ENCODE measurements around the gene CCDC34. TPM values are rescaled to one million over a fixed set of nuclear protein-coding genes. Genes with fewer than 3 reads are reported as not detected.

The CCDC34 gene
- total and polyA plus RNA-seq, 2 experiments from 2014 or later = 10.1 to 56.0 TPM

DNA sequence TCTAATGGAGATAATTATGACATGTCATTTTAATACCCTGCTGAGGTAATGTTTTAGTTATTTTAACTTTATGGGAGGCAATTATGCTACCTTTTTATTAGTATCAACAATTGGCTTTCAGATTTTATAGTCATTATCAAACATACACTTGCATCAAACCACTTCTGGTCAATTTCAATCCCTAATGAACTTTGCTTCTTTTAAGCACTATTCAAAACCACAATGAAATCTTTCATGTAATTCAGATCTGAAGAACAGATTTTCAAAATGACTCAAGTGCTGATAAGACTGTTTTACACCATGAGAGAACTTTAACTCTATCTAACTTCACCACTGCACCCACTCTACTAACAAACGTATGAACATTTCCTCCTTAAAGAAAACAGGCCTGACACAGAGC, 25.9 kb upstream of the CCDC34 start:
- H3K36me3 Mint-ChIP-seq (ENCODE audit: low read depth) = peaks cover 11% of the 10 kb centered on the region; the same call in 2 of the 3 replicates
- TF ChIP-seq ETS1 (IDR thresholded peaks at IDR 0.05) (no peak), POLR2AphosphoS5 (IDR thresholded peaks at IDR 0.05; ENCODE audit: low read depth) (no peak), ZNF331 (CRISPR knock-in tag; IDR thresholded peaks at IDR 0.05; ENCODE audit: low read depth) (no peak), STAT1 (IDR thresholded peaks at IDR 0.05; ENCODE audit: unreplicated experiment) (no peak), CREB1 (CRISPR knock-in tag; IDR thresholded peaks at IDR 0.05; ENCODE audit: low read depth) (no peak), NANOG (IDR thresholded peaks at IDR 0.05; ENCODE audit: borderline replicate concordance) (no peak), EZH2 (IDR thresholded peaks at IDR 0.05; ENCODE audit: low read depth, unreplicated experiment) (no peak), ZNF114 (CRISPR knock-in tag; IDR thresholded peaks at IDR 0.05) (no peak), ZNF462 (CRISPR knock-in tag; IDR thresholded peaks at IDR 0.05) (no peak), REST (IDR thresholded peaks at IDR 0.05; ENCODE audit: unreplicated experiment) (no peak), JUNB (IDR thresholded peaks at IDR 0.05; ENCODE audit: unreplicated experiment) (no peak), EZH2phosphoT487 (IDR thresholded peaks at IDR 0.05; ENCODE audit: unreplicated experiment) (no peak)
- TF ChIP-seq, protein P1, sequence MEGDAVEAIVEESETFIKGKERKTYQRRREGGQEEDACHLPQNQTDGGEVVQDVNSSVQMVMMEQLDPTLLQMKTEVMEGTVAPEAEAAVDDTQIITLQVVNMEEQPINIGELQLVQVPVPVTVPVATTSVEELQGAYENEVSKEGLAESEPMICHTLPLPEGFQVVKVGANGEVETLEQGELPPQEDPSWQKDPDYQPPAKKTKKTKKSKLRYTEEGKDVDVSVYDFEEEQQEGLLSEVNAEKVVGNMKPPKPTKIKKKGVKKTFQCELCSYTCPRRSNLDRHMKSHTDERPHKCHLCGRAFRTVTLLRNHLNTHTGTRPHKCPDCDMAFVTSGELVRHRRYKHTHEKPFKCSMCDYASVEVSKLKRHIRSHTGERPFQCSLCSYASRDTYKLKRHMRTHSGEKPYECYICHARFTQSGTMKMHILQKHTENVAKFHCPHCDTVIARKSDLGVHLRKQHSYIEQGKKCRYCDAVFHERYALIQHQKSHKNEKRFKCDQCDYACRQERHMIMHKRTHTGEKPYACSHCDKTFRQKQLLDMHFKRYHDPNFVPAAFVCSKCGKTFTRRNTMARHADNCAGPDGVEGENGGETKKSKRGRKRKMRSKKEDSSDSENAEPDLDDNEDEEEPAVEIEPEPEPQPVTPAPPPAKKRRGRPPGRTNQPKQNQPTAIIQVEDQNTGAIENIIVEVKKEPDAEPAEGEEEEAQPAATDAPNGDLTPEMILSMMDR (conservative IDR thresholded peaks at IDR 0.05; ENCODE audit: low read depth in 2 of 2) = no peak
- H2AFZ ChIP-seq = no peak overlapping the region
- H3K27ac Mint-ChIP-seq = peak overlapping the region; percentile 2; the same call in 1 of the 2 replicates
- DNase-seq (ENCODE audit: low spot score) = no peak
- no peaks in the 10 kb centered on the region for H3K27me3 ChIP-seq (ENCODE audit: insufficient read depth)
- no peak overlapping the region for H3K4me3 ChIP-seq
- no peaks in the 10 kb centered on the region for H3K9me3 Mint-ChIP-seq
- H3F3A ChIP-seq (replicated peaks; ENCODE audit: low read depth) = no peaks in the 10 kb centered on the region
- H3K9me2 ChIP-seq (ENCODE audit: insufficient read depth) = no peaks in the 10 kb centered on the region
- H3K79me2 ChIP-seq (replicated peaks; ENCODE audit: insufficient read depth) = peaks cover 53% of the 10 kb centered on the region
- peaks cover 10% of the 10 kb centered on the region; the same call in 1 of the 2 replicates for H3K36me3 ChIP-seq (ENCODE audit: insufficient read depth)
- no peak overlapping the region for H3K27ac ChIP-seq (ENCODE audit: low read depth)
- no peak overlapping the region for H3K4me3 Mint-ChIP-seq
- peaks cover 67% of the 10 kb centered on the region for H3K4me1 Mint-ChIP-seq
- ATAC-seq = no peak
- H3K4me2 ChIP-seq = peak overlapping the region; percentile 34; the same call in 1 of the 2 replicates
- H3K4me1 ChIP-seq (ENCODE audit: insufficient read depth) = peaks cover 71% of the 10 kb centered on the region
- H4K20me1 ChIP-seq (replicated peaks; ENCODE audit: insufficient read depth) = no peaks in the 10 kb centered on the region; the same call in 1 of the 2 replicates
- no peaks in the 10 kb centered on the region for H3K27me3 Mint-ChIP-seq (ENCODE audit: insufficient read depth, low read depth, poor library complexity)

All from GM23338 (cell line).